Naive thymus-derived CD4-positive, alpha-beta T cell (primary cell): ENCODE data around the gene PILRA. TPM values are rescaled to one million over a fixed set of nuclear protein-coding genes. Genes with fewer than 3 reads are reported as not detected.

Experiments
- ATAC-seq: fragments of 150-1000 bp; cut with Tn5 transposase; 2 replicates; pipeline ENCODE4 v1.10.0; 2021; ENCODE audit warnings: mild to moderate bottlenecking, moderate library complexity
- CTCF ChIA-PET: fragments of 350-600 bp; sonication (Branson Sonifier 250); formaldehyde crosslinking; loops from one replicate; lab custom pipeline; 2021; ENCODE audit warnings: antibody characterized with exemption; lab: Charles Lee
- POLR2A ChIA-PET: fragments of 350-600 bp; sonication (Branson Sonifier 250); formaldehyde crosslinking; loops from one replicate; lab custom pipeline; 2021; ENCODE audit warnings: antibody characterized with exemption, inconsistent platforms; lab: Charles Lee
- DNase-seq, 9 donors: peaks; one replicate each; pipeline versions ENCODE4 v3.0.0 to v3.0.0-alpha.2; 2020 to 2022; ENCODE audit warnings: mixed read lengths in 1 of 9
- H3K27ac ChIP-seq: one replicate; pipeline ENCODE4 v1.7.0; 2013; ENCODE audit warnings: mild to moderate bottlenecking, low read depth, low read length, moderate library complexity
- H3K27me3 ChIP-seq, 2 donors: one replicate each; pipeline ENCODE4 v1.7.0; 2013; ENCODE audit warnings: low read length in 2 of 2, mild to moderate bottlenecking in 2 of 2, moderate library complexity in 2 of 2; ENCODE audit not compliant: control insufficient read depth in 2 of 2, insufficient read depth in 2 of 2
- H3K36me3 ChIP-seq, 3 experiments: 1 replicate in 2 of 3; 2 replicates in 1 of 3; pipeline ENCODE4 v1.7.0; 2013; ENCODE audit warnings: low read length in 3 of 3, mild to moderate bottlenecking in 3 of 3, moderate library complexity in 1 of 3; ENCODE audit not compliant: insufficient read depth in 3 of 3, control insufficient read depth in 2 of 3
- H3K4me1 ChIP-seq, 2 donors: one replicate each; pipeline ENCODE4 v1.7.0; 2013; ENCODE audit warnings: low read length in 2 of 2, mild to moderate bottlenecking in 2 of 2, moderate library complexity in 1 of 2; ENCODE audit not compliant: control insufficient read depth in 2 of 2, insufficient read depth in 2 of 2
- H3K4me3 ChIP-seq: 2 replicates; pipeline ENCODE4 v1.7.0; 2013; ENCODE audit warnings: mild to moderate bottlenecking, low read length
- H3K9me3 ChIP-seq, 3 experiments: 1 replicate in 2 of 3; 2 replicates in 1 of 3; pipeline ENCODE4 v1.7.0; 2013; ENCODE audit warnings: low read length in 3 of 3; ENCODE audit not compliant: control insufficient read depth in 2 of 3
- H3K27ac Mint-ChIP-seq, 9 donors: one replicate each; pipeline ENCODE4 v1.8.0; 2020 to 2022; ENCODE audit warnings: mixed read lengths in 9 of 9, mild to moderate bottlenecking in 8 of 9, moderate library complexity in 5 of 9, inconsistent platforms in 2 of 9
- H3K27me3 Mint-ChIP-seq, 5 donors: one replicate each; pipeline ENCODE4 v1.8.0; 2021 to 2022; ENCODE audit warnings: mixed read lengths in 5 of 5, mild to moderate bottlenecking in 1 of 5
- H3K36me3 Mint-ChIP-seq, 5 donors: one replicate each; pipeline ENCODE4 v1.8.0; 2020 to 2022; ENCODE audit warnings: mixed read lengths in 5 of 5, mild to moderate bottlenecking in 3 of 5, inconsistent platforms in 1 of 5
- H3K4me1 Mint-ChIP-seq, 7 donors: one replicate each; pipeline ENCODE4 v1.8.0; 2020 to 2022; ENCODE audit warnings: mixed read lengths in 7 of 7, mild to moderate bottlenecking in 3 of 7, inconsistent platforms in 1 of 7
- H3K4me3 Mint-ChIP-seq, 10 donors: one replicate each; pipeline ENCODE4 v1.8.0; 2020 to 2022; ENCODE audit warnings: mild to moderate bottlenecking in 10 of 10, mixed read lengths in 10 of 10, moderate library complexity in 6 of 10, inconsistent platforms in 2 of 10
- H3K9me3 Mint-ChIP-seq, 11 donors: one replicate each; pipeline ENCODE4 v1.8.0; 2020 to 2022; ENCODE audit warnings: mixed read lengths in 11 of 11, mild to moderate bottlenecking in 4 of 11, inconsistent platforms in 1 of 11, moderate library complexity in 1 of 11
- intact Hi-C, 2 donors: fragments of 100-400 bp; cut with micrococcal nuclease; formaldehyde crosslinking; loops; one replicate each; pipeline ENCODE4 v1.15.1; 2023
- polyA plus RNA-seq, 2 donors: library from polyadenylated mRNA; unstranded; fragments of 300-500 nt; fragmentation: Illumina TruSeq; gene quantifications; one replicate each; pipeline ENCODE4 v1.2.3, GENCODE V29; 2021
- total RNA-seq, 6 experiments: library from RNA in 5 of 6; stranded (reverse) in 5 of 6; gene quantifications; 1 replicate in 5 of 6; 2 replicates in 1 of 6; pipeline ENCODE4 v1.2.3 and lab custom pipeline; 2021 to 2026

The PILRA gene
- total and polyA plus RNA-seq, 7 experiments from 2014 or later: 0.40 to 118 (median 13.4) TPM

GRCh38 chr7:100425347-100425746 lies 52.1 kb downstream of the PILRA start:
- H3K27ac ChIP-seq: no peak overlapping the region
- CTCF ChIA-PET: no interaction called here
- no peak overlapping the region for H3K4me3 ChIP-seq
- intact Hi-C loops: loop anchor here (5.0 to 10.0 kb wide), 3 partner anchors 267 to 951 kb away; partner anchors contain the start of genes FIS1 (in 1 of the 2), GIGYF1 (in 1 of the 2) and ZNF789 (in 1 of the 2)
- no peaks in the 10 kb centered on the region for H3K9me3 ChIP-seq
- Mint-ChIP-seq H3K36me3 (peaks cover 0 to 7% (median 4%) of the 10 kb centered on the region in 5 donors), H3K4me1 (peaks cover 0 to 23% (median 6%) of the 10 kb centered on the region in 7 donors), H3K27ac (peak overlapping the region in 1 of 9 donors; percentile 51), H3K27me3 (peaks cover 0 to 24% (median 0%) of the 10 kb centered on the region in 5 donors), H3K4me3 (no peak overlapping the region), H3K9me3 (peaks cover 0 to 18% (median 0%) of the 10 kb centered on the region in 11 donors)
- POLR2A ChIA-PET: interaction anchor here (1.1 kb wide), 1 partner anchor 11 kb away, joined by 7 read pairs; the partner anchor contains the start of gene PPP1R35
- no peak for DNase-seq
- peaks cover 5 to 7% of the 10 kb centered on the region in 2 donors for H3K4me1 ChIP-seq
- no peaks in the 10 kb centered on the region for H3K27me3 ChIP-seq
- peaks cover 0 to 7% (median 0%) of the 10 kb centered on the region in 3 experiments for H3K36me3 ChIP-seq
- no peak for ATAC-seq

- H3K36me3 ChIP-seq: peaks cover 0 to 10% (median 0%) of the 10 kb centered on the region in 3 experiments
- ATAC-seq: no peak
- CTCF ChIA-PET: no interaction called here
- H3K9me3 ChIP-seq: no peaks in the 10 kb centered on the region
- peaks cover 16 to 17% of the 10 kb centered on the region in 2 donors for H3K4me1 ChIP-seq
- Mint-ChIP-seq H3K27me3 (peaks cover 0 to 24% (median 0%) of the 10 kb centered on the region in 5 donors), H3K9me3 (peaks cover 0 to 18% (median 0%) of the 10 kb centered on the region in 11 donors), H3K36me3 (peaks cover 0 to 7% (median 4%) of the 10 kb centered on the region in 5 donors), H3K27ac (peak overlapping the region in 2 of 9 donors; percentile 33 to 36), H3K4me1 (peaks cover 4 to 35% (median 18%) of the 10 kb centered on the region in 7 donors), H3K4me3 (no peak overlapping the region)
- H3K4me3 ChIP-seq: no peak overlapping the region
- intact Hi-C loops: loop anchor here (5.0 to 10.0 kb wide), 3 partner anchors 266 to 952 kb away; partner anchors contain the start of genes FIS1 (in 1 of the 2), GIGYF1 (in 1 of the 2) and ZNF789 (in 1 of the 2)
- POLR2A ChIA-PET: no interaction called here
- no peaks in the 10 kb centered on the region for H3K27me3 ChIP-seq
- DNase-seq: no peak
- H3K27ac ChIP-seq: no peak overlapping the region
These were observed 53.2 kb downstream of the PILRA start for GRCh38 chr7:100426516-100426915.

GRCh38 chr7:100427762-100428198 lies 54.5 kb downstream of the PILRA start:
- H3K27ac ChIP-seq: peak overlapping the region; percentile 97
- H3K9me3 ChIP-seq: no peaks in the 10 kb centered on the region
- H3K27me3 ChIP-seq: no peaks in the 10 kb centered on the region
- intact Hi-C loops: loop anchor here (1.0 to 10.0 kb wide), 29 partner anchors 9 to 953 kb away; partner anchors contain the start of genes AP4M1 (in 2 of the 2), CNPY4 (in 2 of the 2), MCM7 (in 2 of the 2) and POP7 (in 2 of the 2)
- ChIA-PET CTCF (interaction anchor here (0.6 to 0.7 kb wide), 2 partner anchors 20 to 294 kb away, joined by 3 to 6 read pairs; no protein-coding TSS in a partner anchor), POLR2A (interaction anchor here (0.6 to 4.1 kb wide), 29 partner anchors 10 to 962 kb away, joined by 3 to 58 read pairs (median 6); partner anchors contain the start of genes ATP5MF, CNPY4, FBXO24 and GPC2)
- Mint-ChIP-seq H3K27ac (peak overlapping the region in 8 of 9 donors; percentile 99 to 100 (median 100)), H3K4me1 (peaks cover 14 to 47% (median 29%) of the 10 kb centered on the region in 7 donors), H3K36me3 (peaks cover 0 to 9% (median 5%) of the 10 kb centered on the region in 5 donors), H3K9me3 (peaks cover 0 to 18% (median 0%) of the 10 kb centered on the region in 11 donors), H3K4me3 (peak overlapping the region; percentile 93 to 100 (median 97)), H3K27me3 (peaks cover 0 to 24% (median 0%) of the 10 kb centered on the region in 5 donors)
- DNase-seq: no peak
- ATAC-seq: no peak
- no peak overlapping the region for H3K4me3 ChIP-seq
- peaks cover 0 to 17% (median 0%) of the 10 kb centered on the region in 3 experiments for H3K36me3 ChIP-seq
- H3K4me1 ChIP-seq: peaks cover 22 to 24% of the 10 kb centered on the region in 2 donors

GRCh38 chr7:100428199-100428966 lies 55.1 kb downstream of the PILRA start, which contains the start of gene ZCWPW1:
TSS of gene ZCWPW1 (minus strand) at chr7:100428703. CDS start at chr7:100420649, 8,054 bp downstream.
- peak; percentile 71 for ATAC-seq
- no peaks in the 10 kb centered on the region for H3K27me3 ChIP-seq
- POLR2A ChIA-PET: interaction anchor here (0.6 to 4.1 kb wide), 47 partner anchors 8 to 1020 kb away, joined by 3 to 58 read pairs (median 5); partner anchors contain the start of genes AP4M1, ATP5MF, BUD31 and CNPY4
- Mint-ChIP-seq H3K9me3 (peaks cover 0 to 18% (median 0%) of the 10 kb centered on the region in 11 donors), H3K27me3 (peaks cover 0 to 24% (median 0%) of the 10 kb centered on the region in 5 donors), H3K4me3 (peak within 1 kb of the TSS; percentile 93 to 100 (median 97)), H3K4me1 (peaks cover 15 to 49% (median 35%) of the 10 kb centered on the region in 7 donors), H3K36me3 (peaks cover 0 to 13% (median 6%) of the 10 kb centered on the region in 5 donors), H3K27ac (peak within 1 kb of the TSS; percentile 99 to 100 (median 100))
- intact Hi-C loops: loop anchor here (1.0 to 10.0 kb wide), 29 partner anchors 8 to 954 kb away; partner anchors contain the start of genes AP4M1 (in 2 of the 2), CNPY4 (in 2 of the 2), MCM7 (in 2 of the 2) and POP7 (in 2 of the 2)
- peaks cover 22 to 24% of the 10 kb centered on the region in 2 donors for H3K4me1 ChIP-seq
- peak within 1 kb of the TSS; percentile 97 for H3K27ac ChIP-seq
- peaks cover 0 to 23% (median 0%) of the 10 kb centered on the region in 3 experiments for H3K36me3 ChIP-seq
- CTCF ChIA-PET: interaction anchor here (0.6 to 1.0 kb wide), 3 partner anchors 21 to 158 kb away, joined by 3 to 5 read pairs (median 3); partner anchors contain the start of genes FBXO24 and LRCH4
- peak within 1 kb of the TSS; percentile 88 for H3K4me3 ChIP-seq
- DNase-seq: peak; percentile 96 to 98 (median 97)
- H3K9me3 ChIP-seq: no peaks in the 10 kb centered on the region

GRCh38 chr7:100428967-100429636 lies 55.8 kb downstream of the PILRA start:
- peaks cover 22 to 29% of the 10 kb centered on the region in 2 donors for H3K4me1 ChIP-seq
- Mint-ChIP-seq H3K4me3 (peak overlapping the region; percentile 93 to 100 (median 97)), H3K27ac (peak overlapping the region; percentile 99 to 100 (median 100)), H3K9me3 (peaks cover 0 to 18% (median 0%) of the 10 kb centered on the region in 11 donors), H3K36me3 (peaks cover 0 to 18% (median 7%) of the 10 kb centered on the region in 5 donors), H3K4me1 (peaks cover 22 to 56% (median 42%) of the 10 kb centered on the region in 7 donors), H3K27me3 (peaks cover 0 to 24% (median 0%) of the 10 kb centered on the region in 5 donors)
- ChIA-PET CTCF (interaction anchor here (0.6 to 1.0 kb wide), 3 partner anchors 21 to 157 kb away, joined by 3 to 5 read pairs (median 3); partner anchors contain the start of genes FBXO24 and LRCH4), POLR2A (interaction anchor here (0.6 to 4.1 kb wide), 46 partner anchors 8 to 1020 kb away, joined by 3 to 58 read pairs (median 6); partner anchors contain the start of genes AP4M1, ATP5MF, BUD31 and CNPY4)
- peak overlapping the region; percentile 97 for H3K27ac ChIP-seq
- intact Hi-C loops: loop anchor here (1.0 to 10.0 kb wide), 41 partner anchors 7 to 954 kb away; partner anchors contain the start of genes AP4M1 (in 2 of the 2), CNPY4 (in 2 of the 2), FBXO24 (in 2 of the 2) and GPC2 (in 2 of the 2)
- H3K27me3 ChIP-seq: no peaks in the 10 kb centered on the region
- ATAC-seq (peak; percentile 76), DNase-seq (peak; percentile 100)
- H3K9me3 ChIP-seq: no peaks in the 10 kb centered on the region
- H3K4me3 ChIP-seq: peak overlapping the region; percentile 88
- peaks cover 0 to 30% (median 2%) of the 10 kb centered on the region in 3 experiments for H3K36me3 ChIP-seq
